Daoy (cell line): ENCODE data around the gene BNIP2. TPM values are rescaled to one million over a fixed set of nuclear protein-coding genes. Genes with fewer than 3 reads are reported as not detected.
"Not testable (repeated sequence)": the region's sequence is repeated elsewhere in the genome, so short reads cannot be mapped to it uniquely, and the experiment has no call there.

Experiments
- DNase-seq: peaks from one replicate; pipeline ENCODE4 v3.0.0-alpha.2; 2015; ENCODE audit warnings: low read depth
- total RNA-seq: library from RNA; depleted of rRNA; stranded (reverse); fragments of >200 nt; shearing (Covaris generic); gene quantifications from 2 replicates; pipeline ENCODE4 v1.2.3, GENCODE V29; 2014; rRNA removed

The BNIP2 gene
- total RNA-seq: 159 and 187 TPM in 2 replicates

GRCh38 chr15:59688782-59689625, at the start of gene BNIP2:
Gene BNIP2 (minus strand): TSS chr15:59689320. CDS start chr15:59682457, 6,863 bp downstream.
- DNase-seq: peak; percentile 99

GRCh38 chr15:59738676-59739075, 49.6 kb upstream of the BNIP2 start:
- no peak for DNase-seq

- no peak for DNase-seq
These were observed 47.1 kb upstream of the BNIP2 start for GRCh38 chr15:59736181-59736580.

- DNase-seq: no peak
These were observed 36.0 kb upstream of the BNIP2 start for GRCh38 chr15:59725151-59725486.

- no peak for DNase-seq
These were observed 34.7 kb upstream of the BNIP2 start for GRCh38 chr15:59723687-59724346.

GRCh38 chr15:59722476-59722875, 33.4 kb upstream of the BNIP2 start:
- DNase-seq: no peak

GRCh38 chr15:59722037-59722436, 32.9 kb upstream of the BNIP2 start:
- no peak for DNase-seq

GRCh38 chr15:59721411-59721810, 32.3 kb upstream of the BNIP2 start:
- no peak for DNase-seq

- no peak for DNase-seq
These were observed 24.1 kb upstream of the BNIP2 start for GRCh38 chr15:59713177-59713576.

- no peak for DNase-seq
These were observed 22.5 kb upstream of the BNIP2 start for GRCh38 chr15:59711451-59712243.

- DNase-seq: no peak
These were observed 18.5 kb upstream of the BNIP2 start for GRCh38 chr15:59707619-59708018.

GRCh38 chr15:59703979-59704796, 15.1 kb upstream of the BNIP2 start:
- peak; percentile 59 for DNase-seq

- no peak for DNase-seq
These were observed 13.2 kb upstream of the BNIP2 start for GRCh38 chr15:59702351-59702750.

GRCh38 chr15:59701880-59702279, 12.8 kb upstream of the BNIP2 start:
- no peak for DNase-seq

GRCh38 chr15:59699810-59700431, 10.8 kb upstream of the BNIP2 start:
- DNase-seq: no peak

- DNase-seq: not testable (repeated sequence)
These were observed 8.9 kb upstream of the BNIP2 start for GRCh38 chr15:59698065-59698464.

GRCh38 chr15:59696332-59696731, 7.2 kb upstream of the BNIP2 start:
- no peak for DNase-seq

- DNase-seq: no peak
These were observed 5.7 kb upstream of the BNIP2 start for GRCh38 chr15:59694779-59695178.

GRCh38 chr15:59691194-59691805, 2.2 kb upstream of the BNIP2 start:
- peak; percentile 42 for DNase-seq

- DNase-seq: peak; percentile 80
These were observed 611 bp upstream of the BNIP2 start for GRCh38 chr15:59689626-59690236.
